Peyer's patch (tissue), 4 donors: ENCODE measurements around the gene P2RX3.

Experiments used
- POLR2A ChIP-seq, 2 donors: fragments of 450-650 bp; IDR thresholded peaks; one replicate each; pipeline ENCODE4 v1.5.1; 2017; ENCODE audit warnings: antibody characterized with exemption in 2 of 2, mild to moderate bottlenecking in 2 of 2, moderate library complexity in 2 of 2
- TF ChIP-seq, protein P1 (sequence below), 6 experiments: fragments of 450-650 bp in 4 of 6; fragments of 200-600 bp in 2 of 6; sonication (generic) in 1 of 6; IDR thresholded peaks; one replicate each; pipeline ENCODE4 v1.5.1; 2017 to 2019; ENCODE audit warnings: antibody characterized with exemption in 6 of 6, mild to moderate bottlenecking in 3 of 6, moderate library complexity in 1 of 6

DNA sequence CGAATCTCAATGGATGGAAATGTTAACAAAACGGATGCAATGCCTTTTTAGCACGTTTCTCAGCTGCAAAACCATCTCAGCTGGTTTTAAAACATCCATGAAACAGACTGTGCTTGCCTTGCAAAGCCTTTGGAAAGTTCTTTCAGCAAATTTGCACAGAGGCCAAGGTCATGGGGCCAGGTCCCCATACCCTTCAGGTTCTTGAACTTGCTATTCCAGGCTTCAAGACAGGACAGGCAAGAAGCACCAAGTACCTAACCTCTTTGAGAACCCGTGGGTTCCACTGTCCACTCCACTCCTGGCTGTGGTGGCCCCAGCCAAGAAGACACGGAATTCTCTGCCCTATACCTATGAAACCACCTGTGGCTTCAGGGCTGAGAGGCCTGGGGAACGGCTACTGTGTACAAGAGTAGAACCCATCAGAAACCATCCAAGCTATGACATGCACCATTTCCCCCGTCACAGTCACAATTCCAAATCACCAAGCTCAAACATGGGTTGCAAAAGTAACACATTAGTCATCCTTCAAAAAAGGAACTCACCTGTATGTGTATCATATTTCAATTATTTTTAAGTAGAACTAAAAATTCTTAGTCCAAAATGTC is 30.4 kb upstream of the P2RX3 start:
- TF ChIP-seq, protein P1, sequence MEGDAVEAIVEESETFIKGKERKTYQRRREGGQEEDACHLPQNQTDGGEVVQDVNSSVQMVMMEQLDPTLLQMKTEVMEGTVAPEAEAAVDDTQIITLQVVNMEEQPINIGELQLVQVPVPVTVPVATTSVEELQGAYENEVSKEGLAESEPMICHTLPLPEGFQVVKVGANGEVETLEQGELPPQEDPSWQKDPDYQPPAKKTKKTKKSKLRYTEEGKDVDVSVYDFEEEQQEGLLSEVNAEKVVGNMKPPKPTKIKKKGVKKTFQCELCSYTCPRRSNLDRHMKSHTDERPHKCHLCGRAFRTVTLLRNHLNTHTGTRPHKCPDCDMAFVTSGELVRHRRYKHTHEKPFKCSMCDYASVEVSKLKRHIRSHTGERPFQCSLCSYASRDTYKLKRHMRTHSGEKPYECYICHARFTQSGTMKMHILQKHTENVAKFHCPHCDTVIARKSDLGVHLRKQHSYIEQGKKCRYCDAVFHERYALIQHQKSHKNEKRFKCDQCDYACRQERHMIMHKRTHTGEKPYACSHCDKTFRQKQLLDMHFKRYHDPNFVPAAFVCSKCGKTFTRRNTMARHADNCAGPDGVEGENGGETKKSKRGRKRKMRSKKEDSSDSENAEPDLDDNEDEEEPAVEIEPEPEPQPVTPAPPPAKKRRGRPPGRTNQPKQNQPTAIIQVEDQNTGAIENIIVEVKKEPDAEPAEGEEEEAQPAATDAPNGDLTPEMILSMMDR (IDR thresholded peaks at IDR 0.05): no peak
- no peak for TF ChIP-seq POLR2A (IDR thresholded peaks at IDR 0.05)
